ENCODE results near the gene SHISAL2B. TPM values are rescaled to one million over a fixed set of nuclear protein-coding genes. Genes with fewer than 3 reads are reported as not detected.
"Not testable (repeated sequence)": the region's sequence is repeated elsewhere in the genome, so short reads cannot be mapped to it uniquely, and the experiment has no call there.

The SHISAL2B gene
- total RNA-seq, 2 experiments from 2014 or later, result not detected

GRCh38 chr5:64700765-64701164, 10.5 kb downstream of the SHISAL2B start:
- H3K36me3 ChIP-seq (ENCODE audit: insufficient read depth, low read length), result no peaks in the 10 kb centered on the region
- no peaks in the 10 kb centered on the region for H3K9me3 ChIP-seq (ENCODE audit: low read length)
- no peaks in the 10 kb centered on the region for H3K79me2 ChIP-seq (ENCODE audit: insufficient read depth, low read depth, low read length)
- DNase-seq (ENCODE audit: low spot score), result no peak
- no peak overlapping the region for H3K27ac ChIP-seq (ENCODE audit: low read depth, low read length, poor library complexity, severe bottlenecking)
- intact Hi-C loops (cut with micrococcal nuclease; ENCODE audit: unreplicated experiment), result no loop called here
- H3K9me2 ChIP-seq (ENCODE audit: insufficient read depth, low read length), result no peaks in the 10 kb centered on the region
- BruUV-seq (replicated peaks), result no TSS peak
- no peak overlapping the region for H3K4me2 ChIP-seq (ENCODE audit: low read length)
- H4K20me1 ChIP-seq (ENCODE audit: insufficient read depth, low read length), result no peaks in the 10 kb centered on the region
- no peak overlapping the region for H3K4me3 ChIP-seq (ENCODE audit: low read depth, low read length, poor library complexity, severe bottlenecking)
- TF ChIP-seq EZH2phosphoT487 (IDR thresholded peaks at IDR 0.05; ENCODE audit: borderline replicate concordance, low read depth, low read length) (no peak), CTCF (conservative IDR thresholded peaks at IDR 0.05; ENCODE audit: low read length) (no peak)
- ChIA-PET POLR2A (no interaction called here), CTCF (ENCODE audit: unreplicated experiment) (no interaction called here)
- no peaks in the 10 kb centered on the region for H3K4me1 ChIP-seq (ENCODE audit: insufficient read depth, low read length, poor library complexity, severe bottlenecking)
- no peak overlapping the region for H2AFZ ChIP-seq (ENCODE audit: low read length)

GRCh38 chr5:64706074-64706473, 15.8 kb downstream of the SHISAL2B start:
- CTCF ChIA-PET (ENCODE audit: unreplicated experiment); H3K4me3 ChIP-seq (ENCODE audit: low read depth, low read length, poor library complexity, severe bottlenecking): not testable (repeated sequence)

GRCh38 chr5:64707191-64707590, 16.9 kb downstream of the SHISAL2B start:
- ChIA-PET POLR2A (interaction anchor here (0.8 to 1.2 kb wide), 2 partner anchors 16 to 59 kb away, joined by 3 to 5 read pairs; no protein-coding TSS in a partner anchor), CTCF (ENCODE audit: unreplicated experiment) (no interaction called here)
- H2AFZ ChIP-seq (ENCODE audit: low read length), result no peak overlapping the region
- BruUV-seq (replicated peaks), result no TSS peak
- H3K36me3 ChIP-seq (ENCODE audit: insufficient read depth, low read length), result no peaks in the 10 kb centered on the region
- no peaks in the 10 kb centered on the region for H3K4me1 ChIP-seq (ENCODE audit: insufficient read depth, low read length, poor library complexity, severe bottlenecking)
- H3K27ac ChIP-seq (ENCODE audit: low read depth, low read length, poor library complexity, severe bottlenecking), result no peak overlapping the region
- H4K20me1 ChIP-seq (ENCODE audit: insufficient read depth, low read length), result no peaks in the 10 kb centered on the region
- no peaks in the 10 kb centered on the region for H3K79me2 ChIP-seq (ENCODE audit: insufficient read depth, low read depth, low read length)
- intact Hi-C loops (cut with micrococcal nuclease; ENCODE audit: unreplicated experiment), result no loop called here
- H3K4me2 ChIP-seq (ENCODE audit: low read length), result no peak overlapping the region
- TF ChIP-seq CTCF (conservative IDR thresholded peaks at IDR 0.05; ENCODE audit: low read length) (no peak), EZH2phosphoT487 (IDR thresholded peaks at IDR 0.05; ENCODE audit: borderline replicate concordance, low read depth, low read length) (no peak)
- no peak for DNase-seq (ENCODE audit: low spot score)
- no peaks in the 10 kb centered on the region for H3K9me2 ChIP-seq (ENCODE audit: insufficient read depth, low read length)
- H3K4me3 ChIP-seq (ENCODE audit: low read depth, low read length, poor library complexity, severe bottlenecking), result no peak overlapping the region
- H3K9me3 ChIP-seq (ENCODE audit: low read length), result no peaks in the 10 kb centered on the region

More at GRCh38 chr5:64706074-64706473, 15.8 kb downstream of the SHISAL2B start:
- intact Hi-C loops (cut with micrococcal nuclease; ENCODE audit: unreplicated experiment); H3K36me3 ChIP-seq (ENCODE audit: insufficient read depth, low read length); H3K27ac ChIP-seq (ENCODE audit: low read depth, low read length, poor library complexity, severe bottlenecking); DNase-seq (ENCODE audit: low spot score); H4K20me1 ChIP-seq (ENCODE audit: insufficient read depth, low read length); H3K4me1 ChIP-seq (ENCODE audit: insufficient read depth, low read length, poor library complexity, severe bottlenecking); H3K9me2 ChIP-seq (ENCODE audit: insufficient read depth, low read length); H3K79me2 ChIP-seq (ENCODE audit: insufficient read depth, low read depth, low read length); H3K9me3 ChIP-seq (ENCODE audit: low read length); H2AFZ ChIP-seq (ENCODE audit: low read length); H3K4me2 ChIP-seq (ENCODE audit: low read length); BruUV-seq (replicated peaks): not testable (repeated sequence)
- POLR2A ChIA-PET, result interaction anchor here (0.6 to 1.2 kb wide), 2 partner anchors 31 to 170 kb away, joined by 3 to 4 read pairs; no protein-coding TSS in a partner anchor

GRCh38 chr5:64714495-64714894, 24.2 kb downstream of the SHISAL2B start:
- DNase-seq (ENCODE audit: low spot score); POLR2A ChIA-PET: not testable (repeated sequence)

More at GRCh38 chr5:64714495-64714894, 24.2 kb downstream of the SHISAL2B start:
- intact Hi-C loops (cut with micrococcal nuclease; ENCODE audit: unreplicated experiment); H3K36me3 ChIP-seq (ENCODE audit: insufficient read depth, low read length); H3K79me2 ChIP-seq (ENCODE audit: insufficient read depth, low read depth, low read length); H3K4me1 ChIP-seq (ENCODE audit: insufficient read depth, low read length, poor library complexity, severe bottlenecking); H4K20me1 ChIP-seq (ENCODE audit: insufficient read depth, low read length); H2AFZ ChIP-seq (ENCODE audit: low read length); BruUV-seq (replicated peaks); CTCF ChIA-PET (ENCODE audit: unreplicated experiment); H3K9me2 ChIP-seq (ENCODE audit: insufficient read depth, low read length); H3K27ac ChIP-seq (ENCODE audit: low read depth, low read length, poor library complexity, severe bottlenecking); H3K4me3 ChIP-seq (ENCODE audit: low read depth, low read length, poor library complexity, severe bottlenecking); H3K4me2 ChIP-seq (ENCODE audit: low read length); H3K9me3 ChIP-seq (ENCODE audit: low read length): not testable (repeated sequence)
